SU-DHL-6 (cell line): ENCODE results near the gene HPCAL4.

Source experiments
- H2AFZ ChIP-seq: fragments of 200-600 bp; sonication (generic); 2 replicates; pipeline ENCODE4 v1.6.1; 2014; ENCODE audit warnings: low read depth, mild to moderate bottlenecking, moderate library complexity, mixed read lengths, antibody characterized with exemption, low read length; ENCODE audit not compliant: severe bottlenecking
- H3F3A ChIP-seq: fragments of 200-600 bp; shearing (Covaris generic); 2 replicates; pipeline ENCODE4 v1.6.0; 2016; ENCODE audit warnings: antibody characterized with exemption, mild to moderate bottlenecking; ENCODE audit not compliant: insufficient read depth
- H3K27ac ChIP-seq: fragments of 200-600 bp; sonication (generic); 2 replicates; pipeline ENCODE4 v1.5.1; 2016; ENCODE audit warnings: low read depth, mild to moderate bottlenecking, low read length, moderate library complexity, mixed read lengths
- H3K27me3 ChIP-seq: fragments of 200-600 bp; sonication (generic), shearing (Covaris generic); 2 replicates; pipeline ENCODE4 v1.6.0; 2014; ENCODE audit warnings: mild to moderate bottlenecking, low read length
- H3K36me3 ChIP-seq: fragments of 200-600 bp; sonication (generic); 2 replicates; pipeline ENCODE4 v1.6.1; 2014; ENCODE audit warnings: mild to moderate bottlenecking, low read length, mixed read lengths
- H3K4me2 ChIP-seq: fragments of 300-600, 200-600 bp; shearing (Covaris generic), sonication (generic); 2 replicates; pipeline ENCODE4 v1.6.0; 2014; ENCODE audit warnings: low read length, low read depth, mild to moderate bottlenecking; ENCODE audit not compliant: poor library complexity, severe bottlenecking
- H3K4me3 ChIP-seq: fragments of 200-600 bp; sonication (generic); 2 replicates; pipeline ENCODE4 v1.5.1; 2014; ENCODE audit warnings: antibody characterized with exemption, low read length, mild to moderate bottlenecking, mixed read lengths; ENCODE audit not compliant: insufficient read depth, poor library complexity, severe bottlenecking
- H3K79me2 ChIP-seq: fragments of 200-600 bp; sonication (generic); 2 replicates; pipeline ENCODE4 v1.6.1; 2014; ENCODE audit warnings: mild to moderate bottlenecking, low read length, moderate library complexity; ENCODE audit not compliant: insufficient read depth
- H3K9ac ChIP-seq: fragments of 200-600 bp; sonication (generic); 2 replicates; pipeline ENCODE4 v1.7.0; 2014; ENCODE audit warnings: mild to moderate bottlenecking, low read length
- H3K9me2 ChIP-seq: fragments of 200-600 bp; sonication (generic); replicated peaks from 2 replicates; pipeline ENCODE4 v1.6.1; 2014; ENCODE audit warnings: low read length; ENCODE audit not compliant: insufficient read depth
- H3K9me3 ChIP-seq: fragments of 200-600 bp; sonication (generic); 2 replicates; pipeline ENCODE4 v1.6.1; 2014; ENCODE audit warnings: low read length, mixed read lengths; ENCODE audit not compliant: insufficient read depth
- H4K20me1 ChIP-seq: fragments of 200-600 bp; sonication (generic); 2 replicates; pipeline ENCODE4 v1.6.1; 2014; ENCODE audit warnings: low read depth, mild to moderate bottlenecking, antibody characterized with exemption, low read length, moderate library complexity, mixed read lengths
- CTCF ChIP-seq: fragments of 200-600 bp; sonication (generic); IDR thresholded peaks from one replicate; pipeline ENCODE4 v1.5.1; 2017; ENCODE audit warnings: antibody characterized with exemption, mild to moderate bottlenecking, low read length, moderate library complexity; ENCODE audit not compliant: insufficient read depth, poor library complexity, severe bottlenecking
- EZH2phosphoT487 ChIP-seq: fragments of 200-600 bp; sonication (generic), shearing (Covaris generic); conservative IDR thresholded peaks from 2 replicates; pipeline ENCODE4 v1.6.1; 2018; ENCODE audit warnings: mild to moderate bottlenecking, antibody characterized with exemption, low read length, moderate library complexity, mixed read lengths

Gene HPCAL4

GRCh38 chr1:39671793-39672550, 19.3 kb downstream of the HPCAL4 start, which contains the start of gene NT5C1A:
Gene NT5C1A (minus strand): TSS chr1:39672107. CDS start chr1:39672038, 69 bp downstream.
- Histone ChIP-seq H3K27ac (no peak within 1 kb of the TSS), H2AFZ (no peak within 1 kb of the TSS), H3K27me3 (no peaks in the 10 kb centered on the region), H3K9me3 (no peaks in the 10 kb centered on the region), H3K9me2 (no peaks in the 10 kb centered on the region), H3F3A (no peaks in the 10 kb centered on the region), H4K20me1 (no peaks in the 10 kb centered on the region), H3K36me3 (no peaks in the 10 kb centered on the region), H3K79me2 (no peaks in the 10 kb centered on the region), H3K9ac (no peak within 1 kb of the TSS), H3K4me2 (no peak within 1 kb of the TSS), H3K4me3 (no peak within 1 kb of the TSS)
- TF ChIP-seq EZH2phosphoT487 (no peak), CTCF (no peak)

GRCh38 chr1:39671433-39671792, 19.8 kb downstream of the HPCAL4 start:
- Histone ChIP-seq H3K79me2 (no peaks in the 10 kb centered on the region), H3K36me3 (no peaks in the 10 kb centered on the region), H3F3A (no peaks in the 10 kb centered on the region), H4K20me1 (no peaks in the 10 kb centered on the region), H3K9ac (no peak overlapping the region), H3K27ac (no peak overlapping the region), H3K9me3 (no peaks in the 10 kb centered on the region), H3K4me3 (no peak overlapping the region), H2AFZ (no peak overlapping the region), H3K27me3 (no peaks in the 10 kb centered on the region), H3K9me2 (no peaks in the 10 kb centered on the region), H3K4me2 (no peak overlapping the region)
- TF ChIP-seq EZH2phosphoT487 (no peak), CTCF (no peak)

- TF ChIP-seq EZH2phosphoT487 (no peak), CTCF (no peak)
- no peak overlapping the region for H2AFZ ChIP-seq
- no peak overlapping the region for H3K27ac ChIP-seq
- H3K79me2 ChIP-seq = no peaks in the 10 kb centered on the region
- H4K20me1 ChIP-seq = no peaks in the 10 kb centered on the region
- no peaks in the 10 kb centered on the region for H3F3A ChIP-seq
- H3K36me3 ChIP-seq = no peaks in the 10 kb centered on the region
- H3K9me2 ChIP-seq = no peaks in the 10 kb centered on the region
- H3K9ac ChIP-seq = no peak overlapping the region
- no peaks in the 10 kb centered on the region for H3K27me3 ChIP-seq
- no peaks in the 10 kb centered on the region for H3K9me3 ChIP-seq
- H3K4me2 ChIP-seq = no peak overlapping the region
- no peak overlapping the region for H3K4me3 ChIP-seq
Measured at GRCh38 chr1:39670689-39671088, 20.5 kb downstream of the HPCAL4 start.
